ENCODE data around the gene TEAD2. TPM values are rescaled to one million over a fixed set of nuclear protein-coding genes. Genes with fewer than 3 reads are reported as not detected.

The TEAD2 gene
- total RNA-seq, 1 donor from 2014 or later = 58.2 TPM

- no peaks in the 10 kb centered on the region for H3K36me3 ChIP-seq (ENCODE audit: insufficient read depth, low read length)
- Mint-ChIP-seq H3K36me3 (ENCODE audit: low read depth, unreplicated experiment) (peaks cover under 1% of the 10 kb centered on the region), H3K4me3 (ENCODE audit: unreplicated experiment) (no peak overlapping the region), H3K9me3 (ENCODE audit: unreplicated experiment) (peaks cover 5% of the 10 kb centered on the region), H3K4me1 (ENCODE audit: low read depth, unreplicated experiment) (no peaks in the 10 kb centered on the region), H3K27me3 (ENCODE audit: low read depth, unreplicated experiment) (peaks cover 2% of the 10 kb centered on the region), H3K27ac (ENCODE audit: unreplicated experiment) (no peak overlapping the region)
- no peak overlapping the region for H3K4me3 ChIP-seq (ENCODE audit: insufficient read depth, low read depth, low read length)
- no peaks in the 10 kb centered on the region for H4K20me1 ChIP-seq (ENCODE audit: insufficient read depth, low read length)
- peak; percentile 36 for DNase-seq (ENCODE audit: low read depth)
- no peak for FAIRE-seq
- no peaks in the 10 kb centered on the region for H3K27me3 ChIP-seq (ENCODE audit: insufficient read depth, low read length)
- no peak for TF ChIP-seq CTCF (IDR thresholded peaks at IDR 0.05; ENCODE audit: insufficient read depth, low read depth, low read length)
- TF ChIP-seq EZH2 (IDR thresholded peaks at IDR 0.05; ENCODE audit: insufficient read depth, low read length) = no peak
- no peaks in the 10 kb centered on the region for H3K9me3 ChIP-seq (ENCODE audit: insufficient read depth, low read depth, low read length)
- H2AFZ ChIP-seq (ENCODE audit: low read depth, low read length) = no peak overlapping the region
- no peak overlapping the region for H3K27ac ChIP-seq (ENCODE audit: low read depth, low read length)
- H3K9ac ChIP-seq (ENCODE audit: low read length) = no peak overlapping the region
- no peak overlapping the region for H3K4me2 ChIP-seq (ENCODE audit: low read length)
- H3K79me2 ChIP-seq (ENCODE audit: insufficient read depth, low read length) = no peaks in the 10 kb centered on the region
- H3K4me1 ChIP-seq (ENCODE audit: insufficient read depth, low read length) = no peaks in the 10 kb centered on the region
These were observed 64.8 kb downstream of the TEAD2 start for GRCh38 chr19:49297403-49297802.

- Histone ChIP-seq H3K79me2 (ENCODE audit: insufficient read depth, low read length) (no peaks in the 10 kb centered on the region), H4K20me1 (ENCODE audit: insufficient read depth, low read length) (no peaks in the 10 kb centered on the region), H3K4me2 (ENCODE audit: low read length) (no peak overlapping the region), H3K36me3 (ENCODE audit: insufficient read depth, low read length) (no peaks in the 10 kb centered on the region), H3K4me3 (ENCODE audit: insufficient read depth, low read depth, low read length) (no peak overlapping the region), H3K4me1 (ENCODE audit: insufficient read depth, low read length) (no peaks in the 10 kb centered on the region), H2AFZ (ENCODE audit: low read depth, low read length) (no peak overlapping the region), H3K9ac (ENCODE audit: low read length) (no peak overlapping the region), H3K27ac (ENCODE audit: low read depth, low read length) (no peak overlapping the region), H3K9me3 (ENCODE audit: insufficient read depth, low read depth, low read length) (no peaks in the 10 kb centered on the region), H3K27me3 (ENCODE audit: insufficient read depth, low read length) (no peaks in the 10 kb centered on the region)
- H3K4me1 Mint-ChIP-seq (ENCODE audit: low read depth, unreplicated experiment) = no peaks in the 10 kb centered on the region
- DNase-seq (ENCODE audit: low read depth) = no peak
- H3K27me3 Mint-ChIP-seq (ENCODE audit: low read depth, unreplicated experiment) = peaks cover 2% of the 10 kb centered on the region
- no peaks in the 10 kb centered on the region for H3K36me3 Mint-ChIP-seq (ENCODE audit: low read depth, unreplicated experiment)
- no peak overlapping the region for H3K27ac Mint-ChIP-seq (ENCODE audit: unreplicated experiment)
- TF ChIP-seq EZH2 (IDR thresholded peaks at IDR 0.05; ENCODE audit: insufficient read depth, low read length) = no peak
- no peak for TF ChIP-seq CTCF (IDR thresholded peaks at IDR 0.05; ENCODE audit: insufficient read depth, low read depth, low read length)
- H3K9me3 Mint-ChIP-seq (ENCODE audit: unreplicated experiment) = peaks cover 5% of the 10 kb centered on the region
- FAIRE-seq = no peak
- H3K4me3 Mint-ChIP-seq (ENCODE audit: unreplicated experiment) = no peak overlapping the region
These were observed 66.9 kb downstream of the TEAD2 start for GRCh38 chr19:49295208-49295880.

- Histone ChIP-seq H4K20me1 (ENCODE audit: insufficient read depth, low read length) (no peaks in the 10 kb centered on the region), H3K27me3 (ENCODE audit: insufficient read depth, low read length) (no peaks in the 10 kb centered on the region), H3K36me3 (ENCODE audit: insufficient read depth, low read length) (no peaks in the 10 kb centered on the region), H3K79me2 (ENCODE audit: insufficient read depth, low read length) (no peaks in the 10 kb centered on the region), H3K9me3 (ENCODE audit: insufficient read depth, low read depth, low read length) (no peaks in the 10 kb centered on the region), H3K27ac (ENCODE audit: low read depth, low read length) (no peak overlapping the region), H3K4me2 (ENCODE audit: low read length) (no peak overlapping the region), H3K4me3 (ENCODE audit: insufficient read depth, low read depth, low read length) (no peak overlapping the region), H3K9ac (ENCODE audit: low read length) (no peak overlapping the region), H3K4me1 (ENCODE audit: insufficient read depth, low read length) (no peaks in the 10 kb centered on the region), H2AFZ (ENCODE audit: low read depth, low read length) (no peak overlapping the region)
- no peaks in the 10 kb centered on the region for H3K4me1 Mint-ChIP-seq (ENCODE audit: low read depth, unreplicated experiment)
- DNase-seq (ENCODE audit: low read depth) (no peak), FAIRE-seq (no peak)
- H3K36me3 Mint-ChIP-seq (ENCODE audit: low read depth, unreplicated experiment) = no peaks in the 10 kb centered on the region
- peaks cover 2% of the 10 kb centered on the region for H3K27me3 Mint-ChIP-seq (ENCODE audit: low read depth, unreplicated experiment)
- TF ChIP-seq CTCF (IDR thresholded peaks at IDR 0.05; ENCODE audit: insufficient read depth, low read depth, low read length) (no peak), EZH2 (IDR thresholded peaks at IDR 0.05; ENCODE audit: insufficient read depth, low read length) (no peak)
- H3K9me3 Mint-ChIP-seq (ENCODE audit: unreplicated experiment) = peaks cover 5% of the 10 kb centered on the region
- no peak overlapping the region for H3K27ac Mint-ChIP-seq (ENCODE audit: unreplicated experiment)
- no peak overlapping the region for H3K4me3 Mint-ChIP-seq (ENCODE audit: unreplicated experiment)
These were observed 67.8 kb downstream of the TEAD2 start for GRCh38 chr19:49294401-49294800.
